ENCODE data around the gene ARHGAP15.

DNA sequence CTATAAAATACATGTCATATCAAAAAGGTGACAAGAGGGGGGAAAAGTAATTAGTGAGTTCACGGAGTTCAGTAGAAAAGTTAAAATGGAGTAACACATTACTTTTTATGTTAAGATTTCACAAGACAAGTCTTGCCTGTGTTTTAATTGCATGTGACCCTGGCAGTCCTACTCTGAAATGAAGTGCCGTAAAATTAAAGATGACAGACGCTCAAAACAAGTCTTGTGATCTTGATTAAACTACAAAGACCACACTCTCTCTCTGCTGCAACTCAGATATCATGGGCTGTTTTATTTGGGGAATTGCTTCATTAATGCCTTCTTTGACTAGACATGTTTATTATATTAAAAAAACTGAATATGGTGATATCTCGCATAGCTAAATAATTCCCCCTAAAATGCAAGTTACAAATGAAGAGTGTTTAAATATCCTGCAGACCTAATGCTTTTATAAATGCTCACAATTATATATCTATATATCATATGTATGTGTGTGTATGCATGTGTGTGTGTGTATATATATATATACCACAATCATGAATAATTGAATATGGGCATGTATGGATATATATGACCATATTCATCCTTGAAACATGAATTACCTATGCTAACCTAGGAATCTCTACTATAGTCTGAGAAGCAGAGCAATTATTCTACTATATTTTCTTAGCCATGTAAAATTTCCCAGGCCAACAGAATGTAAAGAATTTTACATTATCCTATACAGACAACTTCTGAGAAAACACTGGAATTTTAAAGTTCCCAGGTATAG, 647.5 kb downstream of the ARHGAP15 start:
- TF ChIP-seq, protein P1, sequence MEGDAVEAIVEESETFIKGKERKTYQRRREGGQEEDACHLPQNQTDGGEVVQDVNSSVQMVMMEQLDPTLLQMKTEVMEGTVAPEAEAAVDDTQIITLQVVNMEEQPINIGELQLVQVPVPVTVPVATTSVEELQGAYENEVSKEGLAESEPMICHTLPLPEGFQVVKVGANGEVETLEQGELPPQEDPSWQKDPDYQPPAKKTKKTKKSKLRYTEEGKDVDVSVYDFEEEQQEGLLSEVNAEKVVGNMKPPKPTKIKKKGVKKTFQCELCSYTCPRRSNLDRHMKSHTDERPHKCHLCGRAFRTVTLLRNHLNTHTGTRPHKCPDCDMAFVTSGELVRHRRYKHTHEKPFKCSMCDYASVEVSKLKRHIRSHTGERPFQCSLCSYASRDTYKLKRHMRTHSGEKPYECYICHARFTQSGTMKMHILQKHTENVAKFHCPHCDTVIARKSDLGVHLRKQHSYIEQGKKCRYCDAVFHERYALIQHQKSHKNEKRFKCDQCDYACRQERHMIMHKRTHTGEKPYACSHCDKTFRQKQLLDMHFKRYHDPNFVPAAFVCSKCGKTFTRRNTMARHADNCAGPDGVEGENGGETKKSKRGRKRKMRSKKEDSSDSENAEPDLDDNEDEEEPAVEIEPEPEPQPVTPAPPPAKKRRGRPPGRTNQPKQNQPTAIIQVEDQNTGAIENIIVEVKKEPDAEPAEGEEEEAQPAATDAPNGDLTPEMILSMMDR (IDR thresholded peaks at IDR 0.05) = no peak
- TF ChIP-seq POLR2A (IDR thresholded peaks at IDR 0.05) = no peak
